Stimulated activated CD8-positive, alpha-beta memory T cell treated with anti-CD3 and anti-CD28 coated beads, Interleukin-4, amount 100 ng/mL, for 1 hour (primary cell): ENCODE measurements around the gene CLNK.

ENCODE experiments used
- DNase-seq, 2 donors: peaks; one replicate each; pipeline ENCODE4 v3.0.0-alpha.2; 2020; ENCODE audit warnings: low read depth in 2 of 2, low spot score in 1 of 2

CLNK gene

DNA sequence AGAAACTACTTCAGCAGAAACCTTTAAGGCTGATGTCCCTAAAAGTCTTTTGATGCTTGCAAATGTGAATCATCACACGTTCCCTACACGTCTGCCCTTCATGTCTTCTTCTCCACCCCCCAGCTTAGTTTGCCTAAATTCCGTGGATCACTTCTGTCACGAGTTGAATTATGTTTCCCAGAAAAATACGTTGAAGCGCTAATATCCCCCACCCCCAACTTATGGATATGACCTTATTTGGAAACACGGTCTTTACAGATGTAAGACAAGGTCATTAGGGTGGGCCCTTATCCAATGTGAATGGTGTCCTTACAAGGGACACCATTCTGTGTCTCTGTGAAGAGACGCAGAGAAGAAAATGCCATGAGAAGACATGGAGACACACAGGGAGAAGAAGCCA is 225.3 kb downstream of the CLNK start:
- no peak for DNase-seq

DNA sequence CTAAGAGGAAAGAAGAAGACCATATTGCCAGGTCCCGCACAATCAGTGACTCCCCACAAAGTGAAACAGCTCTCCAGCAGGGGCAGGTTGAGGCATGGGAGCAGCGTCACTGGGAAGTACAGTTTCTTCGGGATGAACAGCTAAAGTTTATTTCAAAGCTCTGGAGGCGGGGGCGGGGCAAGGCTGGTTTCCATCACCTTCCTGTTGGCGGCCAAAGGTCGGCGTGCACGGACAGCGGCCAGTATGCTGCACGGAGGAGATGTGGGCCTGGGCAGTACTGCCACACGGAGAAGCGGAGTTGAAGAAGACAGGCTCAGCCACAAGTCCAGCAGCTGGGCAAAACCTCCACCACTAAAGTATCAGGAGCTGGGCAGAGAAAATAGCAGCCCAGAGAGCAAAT is 226.4 kb downstream of the CLNK start:
- no peak for DNase-seq

DNA sequence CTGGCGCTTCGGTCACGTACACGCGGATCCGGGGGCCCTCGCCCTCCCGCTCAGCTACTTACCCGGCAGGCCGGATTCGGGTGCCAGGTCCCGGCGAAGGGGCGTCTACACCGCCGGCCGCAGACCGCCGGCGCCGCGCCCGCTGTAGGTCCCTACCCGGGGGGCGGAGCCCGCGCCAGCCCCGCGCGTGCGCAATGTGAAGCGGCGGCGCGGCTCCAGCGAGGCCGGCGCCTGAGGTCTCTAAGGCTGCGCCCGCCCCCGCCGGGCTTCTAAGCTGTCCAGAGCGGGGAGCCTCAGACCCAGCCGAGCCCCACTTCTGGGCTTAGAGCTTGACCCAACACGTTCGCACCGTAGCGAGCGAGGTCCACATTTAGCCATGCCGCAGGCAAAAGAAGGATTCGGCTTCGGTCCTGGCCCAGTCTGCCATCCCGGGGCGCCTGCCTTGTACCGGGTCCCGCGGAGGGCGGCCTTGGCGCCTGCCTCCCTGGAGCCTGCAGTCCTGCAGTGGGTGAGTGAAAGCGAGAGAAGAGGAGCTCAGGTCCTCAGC is 227.2 kb downstream of the CLNK start, which contains the start of gene ZNF518B:
TSS of gene ZNF518B (minus strand) at position 172 of the 547 bp plus-strand sequence. CDS start 11,098 bp downstream, outside the sequence.
- peak; percentile 32 to 61 for DNase-seq

DNA sequence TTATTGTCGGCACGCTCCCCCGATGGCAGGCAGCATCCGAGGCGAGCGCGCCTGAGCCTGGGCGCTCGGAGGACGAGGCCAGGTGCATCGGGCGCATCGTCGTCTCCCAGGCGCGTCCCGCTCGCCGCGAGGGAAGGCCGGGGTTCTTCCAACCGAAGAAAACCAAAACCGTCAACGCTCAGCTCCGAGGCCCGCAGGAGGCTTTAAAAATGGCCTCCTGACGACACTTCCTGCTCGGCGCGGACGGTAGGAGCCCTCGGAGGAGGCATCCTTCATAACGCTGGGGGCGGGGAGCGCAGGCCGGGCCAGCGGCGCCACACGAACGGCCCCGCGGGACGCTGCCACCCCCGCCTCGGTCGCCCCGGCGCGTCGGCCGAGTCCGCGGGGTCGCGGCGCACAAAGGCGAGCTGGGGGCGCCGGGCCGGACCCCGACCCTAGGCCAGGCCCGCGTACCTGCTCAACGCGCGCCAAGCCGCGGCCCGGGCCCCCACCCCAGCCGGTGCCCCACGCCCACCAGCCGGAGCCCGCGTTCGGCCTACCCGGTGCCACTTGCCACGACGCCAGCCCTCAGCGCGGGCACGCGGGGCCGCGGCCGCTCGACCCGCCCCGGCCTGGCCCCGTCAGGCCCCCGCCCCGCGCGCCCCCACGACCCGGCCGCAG is 227.8 kb downstream of the CLNK start:
- peak in 1 of 2 donors; percentile 37 for DNase-seq

DNA sequence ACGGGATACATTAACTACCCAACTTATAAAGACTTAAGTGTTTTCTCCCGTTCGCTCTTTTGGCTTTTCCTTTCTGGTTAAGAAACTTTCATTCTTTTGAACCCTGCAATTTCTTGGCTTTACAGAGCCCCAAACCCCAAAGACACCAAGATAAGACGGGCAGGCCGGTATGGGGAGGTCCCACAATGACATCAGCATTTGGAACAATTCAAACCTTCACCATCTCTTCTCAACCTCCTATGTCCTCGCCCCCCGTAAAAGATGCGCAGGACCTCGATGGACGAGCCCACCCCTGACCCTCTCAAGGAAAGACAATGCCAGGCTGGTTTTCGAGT is 228.3 kb downstream of the CLNK start:
- DNase-seq: no peak

DNA sequence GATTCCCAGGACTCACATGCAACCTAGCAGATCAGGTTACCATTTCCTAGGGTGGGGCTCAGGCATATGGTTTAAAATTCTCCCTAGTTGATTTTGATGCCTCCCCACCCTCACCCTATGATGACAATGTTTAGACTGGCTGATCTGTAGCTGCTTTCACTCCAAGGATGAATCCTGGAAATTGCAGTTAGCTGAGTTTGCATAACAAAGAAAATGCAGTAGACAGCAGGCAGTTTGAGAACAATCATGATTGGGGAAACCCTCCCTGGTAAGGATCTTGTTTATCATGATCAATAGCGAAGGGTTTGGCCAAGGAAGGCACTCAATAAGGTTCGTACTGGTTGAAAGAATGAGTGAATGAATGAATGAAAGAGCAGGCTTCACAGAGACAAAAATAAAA is 229.4 kb downstream of the CLNK start:
- DNase-seq: no peak

DNA sequence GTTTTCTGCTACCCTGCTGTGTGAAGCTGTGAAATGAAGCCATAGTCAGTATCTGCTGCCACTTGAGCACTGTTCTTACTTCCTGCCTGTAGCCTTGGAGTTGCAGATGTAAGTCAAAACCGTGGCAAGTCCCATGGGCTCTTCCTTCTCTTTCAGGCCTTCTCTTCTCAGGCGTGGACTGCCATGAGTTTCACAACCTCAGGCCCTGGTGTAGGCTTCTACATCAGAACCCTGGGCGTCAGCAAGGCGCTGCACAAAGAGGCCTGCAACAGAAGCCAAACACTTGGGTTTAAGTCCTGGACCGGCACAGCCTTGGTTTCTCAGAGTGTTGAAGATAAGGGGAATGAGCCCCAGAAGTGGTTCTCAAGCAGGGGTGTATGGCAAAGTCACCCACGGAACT is 229.8 kb downstream of the CLNK start:
- DNase-seq: no peak

DNA sequence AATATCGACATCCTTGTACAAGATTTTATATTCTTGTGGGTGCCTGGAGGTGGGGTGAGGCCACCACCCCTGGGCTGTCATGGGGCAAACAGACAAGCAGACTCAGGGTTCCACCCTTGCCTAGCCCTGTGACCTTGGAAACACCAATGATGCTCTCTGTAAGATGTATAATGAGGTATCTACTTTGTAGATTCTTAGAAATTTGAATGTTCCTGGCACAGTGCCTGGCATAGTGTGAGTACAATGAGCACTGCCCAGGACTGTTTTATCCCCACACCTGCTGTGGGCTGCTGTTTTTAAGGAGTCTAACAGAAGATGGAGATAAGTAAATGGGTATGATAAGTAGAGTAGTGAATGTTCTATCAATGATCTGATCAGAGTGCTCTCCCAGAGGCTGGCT is 230.4 kb downstream of the CLNK start:
- no peak for DNase-seq

DNA sequence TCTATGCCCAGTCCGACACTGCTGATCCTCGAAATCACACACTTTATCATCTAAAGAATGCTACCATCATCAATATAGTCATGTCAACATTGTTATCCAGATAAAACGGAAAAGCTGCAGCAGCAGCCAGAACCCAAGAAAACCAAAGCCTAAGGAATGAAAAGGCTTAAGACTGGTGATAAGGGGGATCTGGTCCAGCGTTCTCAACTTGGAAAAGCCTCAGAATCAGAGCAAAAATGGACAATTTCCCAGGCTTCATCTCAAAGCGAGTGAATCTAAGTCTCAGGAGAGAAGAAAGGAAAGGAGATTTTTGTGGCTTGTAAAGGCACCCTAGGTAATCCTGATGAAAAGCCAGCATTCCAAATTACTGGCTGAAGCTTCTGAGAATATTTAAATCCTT is 235.6 kb downstream of the CLNK start:
- DNase-seq: no peak

DNA sequence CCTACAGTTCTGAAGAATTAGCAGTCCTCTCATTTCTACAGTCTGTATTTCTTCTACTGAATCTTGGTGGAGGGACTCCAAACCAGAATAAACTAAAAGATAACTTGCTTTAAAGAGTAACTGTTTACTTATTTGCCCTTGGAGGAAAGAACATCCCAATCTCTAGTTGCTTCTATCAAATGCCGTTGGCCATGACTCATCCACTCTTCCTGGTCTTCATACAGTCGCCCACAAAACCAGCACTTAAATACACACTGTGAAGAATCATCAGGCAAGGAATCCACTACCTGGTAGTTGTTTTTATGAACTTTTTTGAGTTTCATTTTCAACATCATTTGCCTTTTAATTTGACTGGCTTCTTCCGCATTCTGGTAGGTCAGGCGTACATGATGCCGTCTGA is 241.6 kb downstream of the CLNK start:
- DNase-seq: no peak

DNA sequence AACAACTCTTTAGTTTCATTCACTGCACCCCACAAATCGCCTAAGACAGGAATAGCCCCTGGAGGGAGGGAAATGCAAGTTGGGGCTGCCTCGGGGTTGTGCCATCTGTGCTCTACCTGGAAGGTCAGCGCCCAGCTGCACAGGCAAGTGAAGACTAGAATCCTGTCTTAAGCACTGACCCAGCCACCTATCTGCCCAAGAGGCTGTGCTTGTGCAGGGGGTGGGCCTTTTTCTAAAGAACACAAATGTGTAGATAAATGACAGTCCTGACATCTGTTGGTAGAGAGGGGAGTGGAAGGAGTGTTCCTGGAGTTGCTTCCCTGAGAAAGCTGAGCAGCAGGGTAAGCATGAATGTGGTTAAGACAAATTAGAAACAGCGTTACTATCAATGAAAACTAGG is 243.1 kb downstream of the CLNK start:
- no peak for DNase-seq

DNA sequence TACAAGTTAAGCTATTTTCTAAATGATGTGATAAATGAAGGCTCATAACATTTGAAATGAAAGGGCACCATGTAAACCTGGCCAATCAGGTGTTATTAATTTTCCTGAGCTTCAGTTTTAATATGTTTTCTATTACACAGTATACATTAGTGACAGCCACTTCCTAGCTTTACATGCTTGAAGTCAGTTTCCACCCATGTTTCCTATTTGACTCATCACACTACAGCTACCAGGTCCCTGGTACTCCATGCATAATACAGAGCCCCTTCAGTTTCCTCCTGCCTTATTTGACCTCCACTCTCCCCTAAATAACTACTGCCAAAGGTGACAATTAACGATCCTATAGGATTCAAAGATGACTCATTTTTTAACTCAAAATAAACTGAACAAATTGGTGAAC is 245.6 kb downstream of the CLNK start:
- DNase-seq: no peak

DNA sequence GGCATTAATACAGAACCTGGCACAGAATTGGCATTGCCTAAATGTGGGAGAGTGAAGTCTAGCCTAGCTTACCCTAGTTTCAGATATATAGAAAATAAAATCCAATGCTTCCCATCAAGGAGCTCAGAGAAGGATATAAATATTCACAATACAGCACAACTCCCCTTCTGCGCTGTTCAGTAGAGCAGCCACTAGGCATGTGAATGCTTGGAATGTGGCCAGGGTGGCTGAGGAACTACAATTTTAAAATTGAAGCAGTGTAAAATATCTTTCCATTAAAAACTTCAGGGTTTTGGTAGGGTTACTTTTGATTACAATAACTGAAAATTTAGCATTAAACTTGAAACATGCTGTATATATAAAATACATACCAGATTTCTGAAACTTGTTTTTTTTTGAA is 246.8 kb downstream of the CLNK start:
- DNase-seq: no peak
